GM19240 (cell line): ENCODE data around the gene USH1C.

ENCODE experiments used
- DNase-seq: peaks from one replicate; pipeline ENCODE4 v3.0.0; 2011; ENCODE audit warnings: low spot score; ENCODE audit not compliant: insufficient read length

USH1C gene

GRCh38 chr11:17550450-17551346 lies 6.5 kb upstream of the USH1C start:
- no peak for DNase-seq

- DNase-seq = no peak
Measured at GRCh38 chr11:17548444-17548843, 4.2 kb upstream of the USH1C start.

- no peak for DNase-seq
Measured at GRCh38 chr11:17547932-17548331, 3.7 kb upstream of the USH1C start.

GRCh38 chr11:17547051-17547577 lies 2.9 kb upstream of the USH1C start, which contains the start of gene OTOG:
Gene OTOG (plus strand): TSS chr11:17547259. CDS start chr11:17547373, 114 bp downstream.
- DNase-seq = no peak

- no peak for DNase-seq
Measured at GRCh38 chr11:17546240-17546639, 2.0 kb upstream of the USH1C start.

- DNase-seq = no peak
Measured at GRCh38 chr11:17543574-17544180, 539 bp downstream of the USH1C start.

- no peak for DNase-seq
Measured at GRCh38 chr11:17543041-17543440, 1.2 kb downstream of the USH1C start.

- DNase-seq = no peak
Measured at GRCh38 chr11:17542249-17542648, 2.0 kb downstream of the USH1C start.

GRCh38 chr11:17541330-17541885 lies 2.8 kb downstream of the USH1C start:
- no peak for DNase-seq

- no peak for DNase-seq
Measured at GRCh38 chr11:17540807-17541206, 3.4 kb downstream of the USH1C start.

- no peak for DNase-seq
Measured at GRCh38 chr11:17538731-17539130, 5.5 kb downstream of the USH1C start.

- DNase-seq = no peak
Measured at GRCh38 chr11:17538054-17538453, 6.2 kb downstream of the USH1C start.

- no peak for DNase-seq
Measured at GRCh38 chr11:17537261-17537660, 7.0 kb downstream of the USH1C start.

GRCh38 chr11:17535488-17535887 lies 8.7 kb downstream of the USH1C start:
- no peak for DNase-seq

- no peak for DNase-seq
Measured at GRCh38 chr11:17533778-17534415, 10.3 kb downstream of the USH1C start.

- DNase-seq = no peak
Measured at GRCh38 chr11:17533341-17533740, 10.9 kb downstream of the USH1C start.

- no peak for DNase-seq
Measured at GRCh38 chr11:17532784-17533183, 11.4 kb downstream of the USH1C start.

- DNase-seq = no peak
Measured at GRCh38 chr11:17531636-17532113, 12.5 kb downstream of the USH1C start.

- no peak for DNase-seq
Measured at GRCh38 chr11:17531071-17531600, 13.1 kb downstream of the USH1C start.

GRCh38 chr11:17529844-17530185 lies 14.4 kb downstream of the USH1C start:
- no peak for DNase-seq
